ENCODE results near the gene MERTK.
"Not testable (repeated sequence)": the region's sequence is repeated elsewhere in the genome, so short reads cannot be mapped to it uniquely, and the experiment has no call there.

Gene MERTK

DNA sequence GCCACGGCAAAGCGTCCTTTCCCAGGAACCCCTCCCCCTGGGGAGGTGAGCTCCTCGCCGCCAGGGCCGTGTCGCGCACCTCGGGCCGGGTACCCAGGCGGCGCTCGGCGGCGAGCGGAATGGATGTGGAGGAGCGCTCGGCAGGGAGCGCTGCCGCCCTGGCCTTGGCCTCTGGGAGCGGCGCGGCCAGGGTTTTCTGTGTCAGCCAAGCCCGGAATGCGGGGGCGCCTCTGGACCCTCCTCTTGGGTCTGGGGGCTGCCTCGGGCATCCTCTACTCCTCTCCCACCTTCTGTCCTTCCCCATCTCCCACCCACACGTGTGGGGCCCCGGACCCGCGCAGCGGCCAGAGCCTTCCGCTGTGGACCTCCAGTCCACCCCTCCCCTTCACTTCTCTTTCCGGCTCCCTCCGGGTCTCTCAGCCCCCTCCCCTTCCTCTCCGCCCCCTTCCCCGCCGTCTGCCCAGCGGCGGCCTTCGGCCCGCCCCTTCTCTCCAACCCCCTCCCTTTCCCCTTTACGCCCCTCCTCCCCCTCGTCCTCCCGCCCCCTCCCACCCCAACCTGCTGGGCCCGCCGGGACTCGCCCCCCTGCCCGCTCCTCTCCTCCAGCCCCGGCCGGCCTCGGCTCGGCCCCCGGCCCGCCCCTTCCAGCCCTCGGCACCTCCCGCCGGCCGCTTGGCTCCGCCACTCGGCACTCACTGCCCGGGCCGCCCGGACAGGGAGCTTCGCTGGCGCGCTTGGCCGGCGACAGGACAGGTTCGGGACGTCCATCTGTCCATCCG lies at the start of gene MERTK:
Gene MERTK, plus strand, starts transcription at position 684 of the 779 bp plus-strand sequence. CDS start 129 bp downstream, outside the sequence.
- DNase-seq (ENCODE audit: low spot score) (peak; percentile 91), FAIRE-seq (no peak)

DNA sequence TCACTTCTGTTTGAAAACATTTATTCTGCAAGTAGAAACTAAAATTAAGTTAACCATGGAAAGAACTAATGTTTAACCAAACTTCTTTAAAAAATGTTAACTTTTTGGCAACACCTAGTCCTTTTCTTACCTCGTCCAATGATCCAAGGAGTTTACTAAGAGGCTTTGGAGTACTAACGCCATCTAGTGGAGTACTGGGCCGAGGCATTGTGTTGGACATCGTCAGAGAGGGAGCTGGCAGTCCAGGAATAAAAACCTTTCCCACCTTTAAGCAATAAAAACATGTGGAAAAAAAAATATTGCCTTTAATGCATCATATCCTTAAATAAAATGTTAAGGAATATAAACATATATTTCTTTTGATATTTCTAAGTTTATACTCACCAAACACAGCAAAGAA lies 47.8 kb upstream of the MERTK start:
- FAIRE-seq; DNase-seq (ENCODE audit: low spot score): not testable (repeated sequence)

DNA sequence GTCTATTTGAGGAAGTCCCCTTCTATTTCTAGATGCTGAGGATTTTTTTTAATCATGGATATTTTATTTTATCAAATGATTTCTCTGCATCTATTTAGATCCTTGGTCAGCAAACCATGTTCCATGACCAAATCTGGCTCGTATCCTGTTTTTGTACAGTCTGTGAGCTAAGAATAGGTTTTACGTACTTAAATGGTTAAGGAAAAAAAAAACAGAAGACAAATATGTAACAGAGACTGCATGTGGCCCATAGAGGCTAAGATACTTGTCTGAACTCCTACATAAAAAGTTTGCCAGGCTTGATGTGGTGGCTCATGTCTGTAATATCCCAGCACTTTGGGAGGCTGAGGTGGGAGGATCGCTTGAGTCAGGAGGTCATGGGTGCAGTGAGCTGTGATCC lies 45.9 kb upstream of the MERTK start:
- not testable (repeated sequence) for FAIRE-seq; DNase-seq (ENCODE audit: low spot score)

DNA sequence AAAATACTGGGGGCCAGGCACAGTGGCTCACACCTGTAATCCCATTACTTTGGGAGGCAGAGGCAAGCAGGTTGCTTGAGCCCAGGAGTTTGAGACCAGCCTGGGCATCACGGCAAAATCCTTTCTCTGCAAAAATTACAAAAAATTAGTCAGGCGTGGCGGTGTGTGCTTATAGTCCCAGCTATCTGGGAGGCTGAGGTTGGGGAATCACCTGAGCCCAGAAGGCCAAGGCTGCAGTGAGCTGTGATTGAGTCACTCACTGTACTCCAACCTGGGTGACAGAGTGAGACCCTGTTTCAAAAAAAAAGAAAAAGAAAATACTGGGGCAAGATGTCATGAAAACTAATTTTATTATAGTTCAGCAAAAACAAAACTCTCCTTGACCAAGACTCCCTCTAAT lies 38.4 kb upstream of the MERTK start:
- not testable (repeated sequence) for FAIRE-seq; DNase-seq (ENCODE audit: low spot score)

DNA sequence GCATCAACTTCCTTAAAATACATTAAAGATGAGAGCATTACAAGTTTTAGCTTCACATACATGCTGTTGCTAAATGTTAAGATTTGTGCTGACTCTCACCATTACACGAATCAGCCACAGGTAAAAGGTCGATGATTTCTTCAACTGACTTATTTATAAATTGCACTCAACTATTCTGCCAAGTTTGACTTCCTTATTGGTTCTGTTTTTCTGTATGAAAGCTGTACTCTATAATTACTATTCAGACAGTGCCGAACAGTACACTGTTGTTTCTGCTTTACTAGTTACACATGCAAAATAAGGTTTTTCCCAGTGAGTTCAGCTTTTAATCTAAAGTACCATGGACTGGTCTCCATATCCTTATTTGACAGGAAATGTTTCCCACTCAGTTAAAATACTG lies 33.3 kb upstream of the MERTK start:
- not testable (repeated sequence) for FAIRE-seq; DNase-seq (ENCODE audit: low spot score)

DNA sequence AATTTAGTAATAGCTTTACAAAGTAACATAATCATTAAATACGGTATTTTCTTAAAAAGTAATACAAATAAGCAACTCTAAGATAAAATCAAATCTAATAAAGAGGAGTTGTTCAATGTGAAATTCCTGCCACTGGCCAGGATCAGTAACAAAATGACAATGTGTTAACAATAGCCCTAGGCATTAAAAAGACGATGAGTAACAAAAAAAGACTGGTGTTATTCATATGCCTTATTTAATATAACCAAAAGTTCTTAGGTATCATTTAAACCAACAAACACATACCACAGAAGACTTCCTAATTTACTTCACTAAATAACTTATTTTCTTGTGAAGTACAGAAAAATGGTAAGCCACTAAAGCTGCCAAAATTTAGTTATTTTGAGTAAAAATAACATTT lies 25.6 kb upstream of the MERTK start:
- DNase-seq (ENCODE audit: low spot score); FAIRE-seq: not testable (repeated sequence)

DNA sequence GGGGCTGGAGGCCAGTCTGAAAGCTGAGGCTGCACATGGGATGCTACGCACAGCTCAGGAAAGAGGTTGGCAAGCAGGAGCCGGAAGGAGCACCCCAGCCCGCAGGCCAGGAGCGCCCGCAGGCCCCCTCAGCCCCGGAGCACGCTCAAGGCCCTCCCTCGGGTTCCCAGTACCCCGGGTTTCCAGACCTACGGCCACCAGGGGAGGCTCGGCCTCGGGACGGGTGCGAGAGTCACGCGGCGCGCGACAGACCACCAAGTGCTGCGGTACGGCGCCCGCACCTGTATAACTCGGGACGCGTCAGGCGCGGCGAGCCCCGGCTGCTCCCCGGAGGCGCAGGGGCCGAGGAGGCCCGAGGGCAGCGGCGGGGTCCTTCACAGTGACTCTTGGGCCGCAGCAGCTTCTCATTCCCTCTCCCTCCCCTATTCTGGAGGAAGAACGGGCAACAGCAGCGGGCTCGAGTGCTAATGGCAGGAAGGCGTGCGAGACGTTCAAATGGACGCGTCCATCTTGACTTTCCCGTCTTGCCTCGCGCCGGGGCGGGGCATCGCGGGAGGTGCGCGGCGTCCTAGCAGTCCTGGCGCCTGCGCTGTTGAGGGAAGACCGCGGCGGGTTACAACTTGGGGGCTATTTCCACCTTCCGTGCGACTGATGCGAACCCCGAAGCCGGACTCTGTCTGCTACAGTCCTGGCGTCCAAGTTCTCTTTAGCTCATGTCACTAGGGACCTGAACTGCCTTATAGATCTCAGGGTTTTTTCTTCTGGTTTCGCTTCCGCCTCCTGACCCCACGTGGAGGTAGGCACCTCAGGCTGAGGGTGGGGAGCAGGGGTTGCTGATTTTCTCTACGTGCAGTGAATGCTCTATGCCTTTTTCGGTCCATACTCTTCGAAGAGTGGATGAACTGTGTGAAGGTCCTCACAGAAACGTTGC lies 14.5 kb upstream of the MERTK start, which contains the start of gene ANAPC1:
Gene ANAPC1, minus strand, starts transcription at position 533 of the 931 bp plus-strand sequence. CDS start 3,368 bp downstream, outside the sequence.
- peak; percentile 87 for FAIRE-seq

DNA sequence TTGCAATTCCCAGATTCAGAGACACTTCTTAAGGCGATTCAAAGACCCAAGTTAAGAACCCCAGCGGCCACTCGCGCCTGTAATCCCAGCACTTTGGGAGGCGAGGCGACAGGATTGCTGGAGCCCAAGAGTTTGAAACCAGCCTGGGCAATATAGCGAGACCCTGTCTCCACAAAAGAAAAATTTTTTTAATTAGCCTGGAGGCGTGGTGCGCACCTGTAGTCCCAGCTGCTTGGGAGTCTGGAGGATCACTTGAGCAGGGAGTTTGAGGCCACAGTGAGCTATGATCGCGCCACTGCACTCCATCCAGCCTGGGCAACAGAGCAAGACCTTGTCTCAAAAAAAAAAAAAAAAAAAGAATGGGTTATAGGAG lies 13.8 kb upstream of the MERTK start:
- no peak for DNase-seq (ENCODE audit: low spot score)
- no peak for FAIRE-seq

More for the DNA sequence above, 14.5 kb upstream of the MERTK start, which contains the start of gene ANAPC1:
- DNase-seq (ENCODE audit: low spot score): peak; percentile 97

DNA sequence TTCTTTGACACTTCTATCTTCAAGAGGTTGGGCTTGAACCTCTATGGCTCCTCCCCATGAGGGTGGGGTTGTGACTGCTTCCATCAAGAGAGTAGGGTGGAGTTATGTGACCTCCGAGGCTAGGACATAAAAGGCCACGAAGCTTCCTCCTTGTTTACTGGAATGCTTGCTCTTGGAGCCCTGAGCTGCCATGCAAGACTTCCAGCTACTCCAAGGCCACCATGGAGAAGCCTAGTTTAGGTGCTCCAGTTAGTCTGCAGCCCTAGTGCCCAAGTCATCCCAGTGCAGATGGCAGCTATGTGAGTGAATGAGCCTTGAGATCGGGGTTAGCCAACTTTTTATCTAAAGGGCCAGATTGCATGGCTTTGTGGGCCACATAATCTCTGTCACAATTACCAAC lies 2.4 kb upstream of the MERTK start:
- DNase-seq (ENCODE audit: low spot score) (no peak), FAIRE-seq (no peak)

DNA sequence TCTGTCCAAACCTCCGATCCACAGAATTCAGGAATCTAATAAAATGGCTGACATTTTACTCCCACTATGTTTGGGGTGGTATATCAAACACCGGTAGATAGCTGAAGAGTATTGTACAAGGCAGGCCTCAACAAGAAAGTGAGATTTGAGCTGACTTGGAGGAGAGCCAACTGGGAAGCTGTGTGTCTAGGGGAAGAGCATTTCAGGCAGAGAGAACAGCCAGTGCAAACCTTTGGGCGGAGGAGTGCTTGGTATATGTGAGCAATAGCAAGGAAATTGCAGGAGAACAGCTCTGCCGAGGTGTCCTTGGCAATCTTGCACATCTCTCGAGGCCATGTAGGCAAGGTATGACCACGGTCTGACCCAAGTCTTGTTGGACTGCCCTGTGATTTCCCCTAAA lies 1.8 kb upstream of the MERTK start:
- no peak for DNase-seq (ENCODE audit: low spot score)
- no peak for FAIRE-seq

DNA sequence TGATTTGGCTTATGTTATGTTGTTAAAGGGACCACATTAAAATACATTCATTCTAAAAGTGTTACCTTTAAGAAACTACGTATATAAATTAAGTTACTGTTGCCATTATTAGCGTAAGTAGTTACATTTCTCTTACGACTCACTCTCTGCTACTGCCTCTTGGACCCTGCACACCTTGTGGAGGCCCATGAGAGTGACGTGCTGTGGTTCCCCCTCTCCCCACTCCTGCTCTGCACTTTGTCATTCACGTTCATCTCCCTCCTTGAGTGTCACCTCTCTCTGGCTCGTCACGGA lies 830 bp upstream of the MERTK start:
- DNase-seq (ENCODE audit: low spot score): no peak
- peak; percentile 88 for FAIRE-seq

DNA sequence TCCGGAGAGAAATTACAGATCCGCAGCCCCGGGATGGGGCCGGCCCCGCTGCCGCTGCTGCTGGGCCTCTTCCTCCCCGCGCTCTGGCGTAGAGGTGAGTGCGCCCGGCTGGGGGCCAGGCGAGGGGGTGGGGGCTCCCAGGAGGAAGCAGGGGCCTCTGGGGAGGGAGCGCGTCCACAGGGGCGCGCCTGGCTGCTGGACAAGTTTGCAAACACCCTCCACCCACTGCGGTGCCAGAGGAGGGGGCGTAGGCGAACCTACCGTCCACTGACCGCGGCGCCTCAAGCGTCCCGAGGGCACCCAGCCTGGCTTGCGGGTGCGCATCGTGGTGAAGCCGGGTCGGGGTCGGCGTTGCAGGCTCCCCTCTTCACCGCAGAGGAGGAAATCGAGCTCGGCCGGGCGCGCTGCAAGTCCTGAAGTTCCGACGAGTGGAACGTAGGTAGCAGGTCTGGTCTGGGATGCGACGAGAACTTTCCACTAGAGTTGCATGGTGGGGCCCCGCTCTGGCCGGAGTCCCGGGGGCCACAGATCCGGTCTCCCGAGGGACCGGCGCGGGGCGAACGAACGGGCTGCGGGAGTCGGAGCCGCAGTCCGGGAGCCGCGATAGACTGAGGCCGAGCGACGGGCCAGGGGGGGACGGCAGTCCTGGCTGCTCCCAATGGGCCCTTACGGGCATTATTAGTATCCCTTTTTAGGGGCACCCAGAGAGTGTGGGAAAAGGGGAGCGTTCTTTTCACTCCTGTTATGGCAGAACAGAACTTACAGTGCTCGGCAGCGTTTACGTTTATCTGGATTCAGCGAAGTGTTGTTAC lies 502 bp downstream of the MERTK start:
- no peak for DNase-seq (ENCODE audit: low spot score)
- FAIRE-seq: no peak

DNA sequence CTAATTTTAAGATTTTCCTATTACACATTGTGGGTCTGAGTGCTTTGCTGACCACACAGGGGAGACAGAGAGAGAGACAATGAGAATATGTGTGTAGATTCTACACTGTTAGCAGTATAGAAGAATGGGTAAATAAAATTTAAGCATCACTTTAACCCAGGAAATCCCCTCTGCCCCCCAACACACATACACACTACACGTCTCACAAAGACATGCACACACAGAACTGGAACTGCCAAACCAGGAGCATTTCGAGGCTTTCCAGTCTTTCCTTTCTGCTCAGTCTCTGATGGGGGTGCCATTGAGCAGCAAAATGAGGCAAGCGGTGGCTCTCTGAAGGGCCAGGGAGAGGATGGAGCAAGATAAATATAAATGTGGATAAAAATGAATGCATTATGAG lies 2.5 kb downstream of the MERTK start:
- DNase-seq (ENCODE audit: low spot score): peak; percentile 44
- FAIRE-seq: no peak

DNA sequence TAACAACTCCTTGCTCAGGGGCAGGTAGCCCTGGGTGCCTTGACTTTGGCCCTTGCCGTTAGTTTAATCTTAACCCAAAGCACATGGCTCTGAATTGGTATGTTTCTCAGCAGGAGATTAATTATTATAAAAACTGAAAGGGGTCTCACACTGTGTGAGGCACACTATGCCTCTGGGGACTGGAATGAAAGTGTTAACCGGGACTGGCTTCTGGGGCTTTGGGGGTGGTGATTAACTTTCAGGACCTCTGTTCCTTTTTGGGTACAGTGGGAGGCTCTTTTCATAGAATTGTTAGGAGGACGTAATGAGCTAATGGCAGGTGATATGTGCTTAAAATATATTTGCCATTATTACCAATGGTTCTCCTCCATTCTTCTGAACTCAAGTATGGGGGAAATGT lies 5.1 kb downstream of the MERTK start:
- FAIRE-seq (no peak), DNase-seq (ENCODE audit: low spot score) (no peak)

DNA sequence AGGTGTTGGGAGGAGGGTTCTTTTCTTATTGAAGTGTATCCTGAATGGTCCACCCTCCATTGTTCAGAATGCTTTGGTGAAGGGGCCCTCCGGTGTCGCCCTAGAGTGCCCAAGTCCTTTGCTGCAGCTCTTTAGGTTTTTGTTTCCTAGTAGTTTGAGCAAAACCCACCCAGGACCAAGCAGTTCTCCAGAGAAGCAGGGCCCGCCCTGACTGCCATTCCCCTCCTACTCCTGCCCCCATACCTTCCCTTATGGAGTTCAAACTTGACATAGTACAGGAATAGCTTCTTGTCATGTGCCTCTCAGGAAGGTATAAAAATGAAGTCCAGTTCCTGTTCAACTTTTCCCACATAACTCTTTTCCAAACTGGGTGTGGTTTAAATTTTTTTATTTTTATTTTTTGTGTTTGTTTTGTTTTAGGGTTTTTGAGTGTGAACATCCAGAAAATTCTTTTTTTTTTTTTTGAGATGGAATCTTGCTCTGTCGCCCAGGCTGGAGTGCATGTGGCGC lies 5.6 kb downstream of the MERTK start:
- DNase-seq (ENCODE audit: low spot score) (no peak), FAIRE-seq (no peak)

DNA sequence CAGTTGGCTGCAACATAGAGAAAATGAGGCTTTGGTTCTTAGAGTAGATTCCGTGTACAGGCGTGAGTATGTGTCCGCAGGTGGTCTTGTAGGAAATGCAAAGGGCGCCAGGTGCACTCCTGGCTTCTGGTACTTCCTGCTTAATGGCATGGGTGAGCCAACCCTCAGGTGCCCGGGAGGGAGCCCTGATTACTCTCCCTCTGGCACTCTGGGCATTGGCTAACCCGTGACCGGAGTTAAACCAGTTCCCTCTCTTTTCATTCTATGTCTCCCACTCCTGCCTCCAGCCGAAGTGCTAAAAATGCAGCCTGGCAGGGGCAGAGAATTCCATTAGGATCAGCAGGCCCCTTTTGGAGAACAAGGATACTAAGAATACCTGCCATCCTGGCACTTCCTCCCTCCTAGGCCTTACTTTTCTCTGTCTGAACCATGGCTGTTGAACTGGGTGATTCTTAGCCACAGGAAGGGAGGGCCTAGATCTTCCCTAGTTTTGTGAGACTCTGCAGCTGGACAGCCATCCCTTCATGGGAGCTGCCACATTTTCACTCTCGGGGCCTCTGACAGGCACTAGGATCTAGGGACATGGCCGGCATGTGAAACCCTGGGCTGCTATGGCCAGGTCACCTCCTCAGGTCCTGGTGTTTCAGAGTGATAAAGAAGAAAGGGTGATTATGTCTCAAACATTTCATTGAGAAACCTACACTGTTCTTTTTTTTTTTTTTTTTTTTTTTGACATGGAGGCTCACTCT lies 6.5 kb downstream of the MERTK start:
- FAIRE-seq (no peak), DNase-seq (ENCODE audit: low spot score) (no peak)

DNA sequence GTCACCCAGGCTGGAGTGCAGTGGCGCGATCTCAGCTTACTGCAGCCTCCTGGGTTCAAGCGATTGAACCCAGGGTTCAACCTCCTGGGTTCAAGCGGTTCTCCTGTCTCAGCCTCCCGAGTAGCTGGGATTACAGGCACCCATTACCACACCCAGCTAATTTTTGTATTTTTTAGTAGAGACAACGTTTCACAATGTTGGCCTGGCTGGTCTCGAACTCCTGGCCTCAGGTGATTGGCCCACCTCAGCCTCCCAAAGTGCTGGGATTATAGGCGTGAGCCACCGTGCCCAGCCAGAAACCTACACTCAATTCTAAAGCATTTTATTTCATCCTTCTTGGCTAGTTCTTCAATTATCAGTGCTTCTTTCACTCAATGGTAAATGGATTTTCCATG lies 7.1 kb downstream of the MERTK start:
- not testable (repeated sequence) for FAIRE-seq; DNase-seq (ENCODE audit: low spot score)

DNA sequence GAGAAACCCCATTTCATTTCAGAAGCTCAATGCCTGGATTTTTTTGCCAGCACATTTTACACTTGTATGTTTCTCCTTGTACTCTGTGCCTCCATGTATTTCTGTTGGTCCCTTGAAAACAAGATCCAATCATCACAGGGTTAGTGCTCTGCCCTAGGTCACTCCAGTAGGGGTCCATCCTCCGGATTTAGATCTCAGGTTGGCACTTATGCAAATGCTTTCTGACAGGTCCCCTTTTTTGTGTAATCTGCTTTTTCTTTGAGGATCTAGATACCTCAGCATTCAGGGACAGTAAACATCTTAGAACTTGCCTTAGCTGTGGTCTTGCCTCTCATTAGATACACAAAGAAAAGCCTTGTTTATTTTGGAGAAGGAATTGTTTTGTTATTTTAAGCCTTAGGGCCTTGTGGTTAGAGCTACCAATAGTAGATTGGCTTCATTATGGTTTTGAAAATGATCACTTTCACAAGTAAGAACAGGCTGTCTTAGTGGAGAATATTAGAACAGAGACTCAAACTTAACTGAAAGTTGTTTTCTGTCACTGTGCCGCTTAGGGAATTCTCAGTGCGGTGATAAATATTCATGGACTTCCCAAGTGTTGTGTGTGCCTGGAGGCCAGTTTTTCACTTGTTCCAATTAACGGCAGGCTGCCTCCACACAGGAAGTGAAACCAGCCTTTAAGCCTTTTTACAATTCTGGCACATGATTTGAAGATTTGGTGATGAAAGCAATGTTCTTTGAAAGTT lies 7.8 kb downstream of the MERTK start:
- DNase-seq (ENCODE audit: low spot score) (no peak), FAIRE-seq (no peak)

DNA sequence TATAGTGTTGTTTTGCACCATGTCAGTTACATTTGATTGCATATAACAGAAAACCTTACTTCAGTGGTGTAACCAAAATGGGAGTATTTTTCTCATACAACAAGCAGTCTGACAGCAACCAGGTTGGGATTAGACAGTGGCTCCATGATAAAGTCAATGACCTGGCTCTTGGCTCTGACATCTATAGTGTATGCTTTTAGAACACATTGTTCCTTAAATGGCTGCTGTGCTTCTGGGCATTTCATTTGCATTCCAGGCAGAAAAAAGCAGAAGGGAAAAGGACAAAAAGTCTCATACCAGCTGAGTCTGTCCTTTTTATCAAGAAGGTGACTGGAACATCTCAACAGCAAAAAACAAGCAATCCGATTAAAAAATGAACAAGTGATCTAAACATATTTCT lies 10.2 kb downstream of the MERTK start:
- DNase-seq (ENCODE audit: low spot score): no peak
- no peak for FAIRE-seq

DNA sequence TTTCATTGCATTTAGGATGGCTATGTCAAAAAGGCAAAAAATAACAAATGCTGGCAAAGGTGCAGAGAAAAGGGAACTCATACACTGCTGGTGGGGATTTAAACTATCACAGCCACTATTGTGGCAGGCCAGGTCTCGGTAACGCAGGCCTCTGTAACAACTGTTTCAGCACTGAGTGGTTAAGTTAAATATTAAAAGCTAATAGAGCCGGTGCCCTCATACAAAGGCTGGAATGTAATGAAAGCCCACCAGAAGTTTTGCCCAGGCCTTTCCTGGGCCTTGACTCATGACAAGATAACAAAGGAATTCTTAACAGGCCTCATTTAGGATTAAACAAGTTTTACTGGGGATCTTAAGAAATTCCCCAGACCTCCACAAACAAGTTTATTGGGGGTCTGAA lies 10.7 kb downstream of the MERTK start:
- DNase-seq (ENCODE audit: low spot score): no peak
- no peak for FAIRE-seq
